Uterus (tissue), 2 donors: Measurements from ENCODE around the gene ZBTB5.

Experiments
- CTCF ChIP-seq, 4 experiments: fragments of 200-600 bp in 2 of 4; fragments of 450-650 bp in 2 of 4; sonication (generic) in 2 of 4; IDR thresholded peaks; one replicate each; pipeline ENCODE4 v1.5.1; 2016 to 2019; ENCODE audit warnings: antibody characterized with exemption in 4 of 4, mild to moderate bottlenecking in 2 of 4, moderate library complexity in 1 of 4
- POLR2A ChIP-seq, 2 donors: fragments of 450-650 bp; IDR thresholded peaks; one replicate each; pipeline ENCODE4 v1.6.1; 2016; ENCODE audit warnings: antibody characterized with exemption in 2 of 2, mild to moderate bottlenecking in 1 of 2, moderate library complexity in 1 of 2

GRCh38 chr9:37405350-37405749 lies 59.9 kb downstream of the ZBTB5 start:
- TF ChIP-seq CTCF (IDR thresholded peaks at IDR 0.05), result no peak
- TF ChIP-seq POLR2A (IDR thresholded peaks at IDR 0.05), result no peak
